Stimulated activated CD4-positive, alpha-beta T cell treated with anti-CD3 and anti-CD28 coated beads, Interleukin-12 subunit alpha, Interleukin-12 subunit beta, amount 100 ng/mL, for 48 hours (primary cell): Measurements from ENCODE around the gene TBX15.
"Not testable (repeated sequence)": the region's sequence is repeated elsewhere in the genome, so short reads cannot be mapped to it uniquely, and the experiment has no call there.

Experiments used
- DNase-seq, 3 donors: peaks; one replicate each; pipeline ENCODE4 v3.0.0-alpha.2; 2020; ENCODE audit warnings: low read depth in 2 of 3, low spot score in 1 of 3

TBX15 gene

GRCh38 chr1:118960567-118961136 is 27.5 kb downstream of the TBX15 start:
- DNase-seq, result no peak

- no peak for DNase-seq
Observed at GRCh38 chr1:118960026-118960561, 28.0 kb downstream of the TBX15 start.

- DNase-seq, result no peak
Observed at GRCh38 chr1:118958937-118959631, 29.1 kb downstream of the TBX15 start.

- DNase-seq, result no peak
Observed at GRCh38 chr1:118958140-118958539, 30.0 kb downstream of the TBX15 start.

- not testable (repeated sequence) for DNase-seq
Observed at GRCh38 chr1:118957579-118957978, 30.6 kb downstream of the TBX15 start.

GRCh38 chr1:118954301-118954905 is 33.7 kb downstream of the TBX15 start:
- no peak for DNase-seq

GRCh38 chr1:118951270-118951936 is 36.7 kb downstream of the TBX15 start:
- DNase-seq, result no peak

- no peak for DNase-seq
Observed at GRCh38 chr1:118949315-118949714, 38.8 kb downstream of the TBX15 start.

- no peak for DNase-seq
Observed at GRCh38 chr1:118948846-118949245, 39.3 kb downstream of the TBX15 start.

GRCh38 chr1:118948351-118948750 is 39.8 kb downstream of the TBX15 start:
- DNase-seq, result no peak

- DNase-seq, result no peak
Observed at GRCh38 chr1:118947790-118948189, 40.4 kb downstream of the TBX15 start.

GRCh38 chr1:118947003-118947765 is 41.0 kb downstream of the TBX15 start:
- DNase-seq, result no peak

GRCh38 chr1:118945489-118945888 is 42.7 kb downstream of the TBX15 start:
- DNase-seq, result no peak

GRCh38 chr1:118944546-118944945 is 43.6 kb downstream of the TBX15 start:
- no peak for DNase-seq

- DNase-seq, result no peak
Observed at GRCh38 chr1:118944133-118944532, 44.0 kb downstream of the TBX15 start.

GRCh38 chr1:118940957-118941356 is 47.2 kb downstream of the TBX15 start:
- no peak for DNase-seq

GRCh38 chr1:118937413-118938072 is 50.6 kb downstream of the TBX15 start:
- no peak for DNase-seq

- DNase-seq, result no peak
Observed at GRCh38 chr1:118934706-118935105, 53.4 kb downstream of the TBX15 start.

GRCh38 chr1:118933051-118933781 is 54.9 kb downstream of the TBX15 start:
- DNase-seq, result no peak

- DNase-seq, result no peak
Observed at GRCh38 chr1:118931876-118932275, 56.3 kb downstream of the TBX15 start.
